OCI-LY7 (cell line): Measurements from ENCODE around the gene KNL1.

Source experiments
- EZH2phosphoT487 ChIP-seq: fragments of 200-600 bp; sonication (generic); IDR thresholded peaks from 2 replicates; pipeline ENCODE4 v1.6.1; 2018; ENCODE audit warnings: low read depth, borderline replicate concordance, mild to moderate bottlenecking, mixed run types, antibody characterized with exemption, low read length, moderate library complexity, mixed read lengths
- TF ChIP-seq, protein P1 (sequence below): fragments of 200-600 bp; sonication (generic); conservative IDR thresholded peaks from 2 replicates; pipeline ENCODE4 v1.5.1; 2014; ENCODE audit warnings: mild to moderate bottlenecking, antibody characterized with exemption, low read length, moderate library complexity, mixed read lengths

DNA sequence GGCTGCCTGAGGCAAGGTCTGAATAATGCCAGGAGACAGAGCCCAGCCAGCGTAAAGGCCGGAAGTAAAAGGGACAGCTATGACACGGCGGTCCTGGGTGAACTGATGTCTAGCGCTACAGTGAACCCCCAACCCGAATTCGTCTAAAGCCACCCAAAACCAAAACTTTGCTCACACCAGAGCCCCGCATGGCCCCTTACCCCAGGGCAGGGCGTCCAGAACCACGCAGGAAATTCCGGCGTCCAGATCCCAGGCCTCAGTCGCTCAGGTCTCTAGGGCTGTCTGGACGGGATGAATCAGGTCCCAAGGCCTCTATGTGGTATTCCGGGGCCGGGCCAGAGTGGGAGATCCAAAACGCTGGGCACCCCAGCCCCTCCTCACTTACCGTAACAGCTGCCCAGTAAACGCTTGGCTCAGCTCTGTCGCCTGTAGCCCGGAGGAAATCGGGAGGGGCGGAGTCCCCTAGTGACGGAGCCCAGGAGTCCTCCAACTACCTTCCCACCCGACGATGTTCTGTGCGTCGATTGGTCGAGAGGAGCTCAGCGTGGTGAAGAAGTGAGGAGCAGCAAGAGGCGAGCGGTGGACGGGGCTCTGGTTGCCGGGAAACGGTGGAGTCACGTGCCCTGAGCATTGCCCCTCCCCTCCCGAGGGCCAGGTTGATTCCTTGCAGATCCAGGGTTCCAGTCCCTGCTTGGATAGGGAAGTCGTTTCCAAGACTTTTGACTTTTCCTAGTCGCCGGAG, 29.3 kb upstream of the KNL1 start, which contains the start of gene CCDC32:
- TF ChIP-seq, protein P1, sequence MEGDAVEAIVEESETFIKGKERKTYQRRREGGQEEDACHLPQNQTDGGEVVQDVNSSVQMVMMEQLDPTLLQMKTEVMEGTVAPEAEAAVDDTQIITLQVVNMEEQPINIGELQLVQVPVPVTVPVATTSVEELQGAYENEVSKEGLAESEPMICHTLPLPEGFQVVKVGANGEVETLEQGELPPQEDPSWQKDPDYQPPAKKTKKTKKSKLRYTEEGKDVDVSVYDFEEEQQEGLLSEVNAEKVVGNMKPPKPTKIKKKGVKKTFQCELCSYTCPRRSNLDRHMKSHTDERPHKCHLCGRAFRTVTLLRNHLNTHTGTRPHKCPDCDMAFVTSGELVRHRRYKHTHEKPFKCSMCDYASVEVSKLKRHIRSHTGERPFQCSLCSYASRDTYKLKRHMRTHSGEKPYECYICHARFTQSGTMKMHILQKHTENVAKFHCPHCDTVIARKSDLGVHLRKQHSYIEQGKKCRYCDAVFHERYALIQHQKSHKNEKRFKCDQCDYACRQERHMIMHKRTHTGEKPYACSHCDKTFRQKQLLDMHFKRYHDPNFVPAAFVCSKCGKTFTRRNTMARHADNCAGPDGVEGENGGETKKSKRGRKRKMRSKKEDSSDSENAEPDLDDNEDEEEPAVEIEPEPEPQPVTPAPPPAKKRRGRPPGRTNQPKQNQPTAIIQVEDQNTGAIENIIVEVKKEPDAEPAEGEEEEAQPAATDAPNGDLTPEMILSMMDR = no peak
- TF ChIP-seq EZH2phosphoT487 = no peak
